H1 (cell line): ENCODE data around the gene SMIM15. TPM values are rescaled to one million over a fixed set of nuclear protein-coding genes. Genes with fewer than 3 reads are reported as not detected.

Experiments used
- CTCF ChIA-PET: fragments of 300-600 bp; sonication (Branson Sonifier 250); formaldehyde crosslinking; loops from one replicate; lab custom pipeline; 2021; ENCODE audit not compliant: partially characterized antibody; lab: Charles Lee
- POLR2A ChIA-PET: fragments of 300-600 bp; sonication (Branson Sonifier 250); formaldehyde crosslinking; loops from one replicate; lab custom pipeline; 2021; ENCODE audit warnings: inconsistent platforms; ENCODE audit not compliant: partially characterized antibody; lab: Charles Lee
- DNase-seq, 2 experiments: peaks; one replicate each; pipeline versions ENCODE4 v3.0.0 to v3.0.0-alpha.2; 2010 to 2022; ENCODE audit warnings: low spot score in 2 of 2, low read depth in 1 of 2, mixed read lengths in 1 of 2
- FAIRE-seq: peaks from 2 replicates; lab custom pipeline; 2011; peaks lifted over from hg19 to GRCh38; lab: Jason Lieb, UNC
- H2AFZ ChIP-seq: 2 replicates; pipeline ENCODE4 v1.8.1; 2012; ENCODE audit warnings: low read length, inconsistent platforms
- H2AK5ac ChIP-seq: 2 replicates; pipeline ENCODE4 v1.6.1; 2013; ENCODE audit warnings: low read depth, low read length
- H2BK120ac ChIP-seq: replicated peaks from 2 replicates; pipeline ENCODE3; 2013; ENCODE audit warnings: low read depth, low read length, inconsistent platforms
- H2BK12ac ChIP-seq: 2 replicates; pipeline ENCODE4 v1.6.1; 2013; ENCODE audit warnings: low read depth, low read length
- H2BK15ac ChIP-seq: 2 replicates; pipeline ENCODE4 v1.6.1; 2013; ENCODE audit warnings: low read length
- H2BK20ac ChIP-seq: 2 replicates; pipeline ENCODE4 v1.6.1; 2013; ENCODE audit warnings: low read length
- H2BK5ac ChIP-seq: 2 replicates; pipeline ENCODE4 v1.6.1; 2013; ENCODE audit warnings: low read depth, low read length
- H3K14ac ChIP-seq: 2 replicates; pipeline ENCODE4 v1.6.1; 2013; ENCODE audit warnings: inconsistent platforms; ENCODE audit not compliant: insufficient read length
- H3K18ac ChIP-seq: 2 replicates; pipeline ENCODE4 v1.6.1; 2013; ENCODE audit warnings: low read length; ENCODE audit errors: extremely low read depth
- H3K23ac ChIP-seq: 2 replicates; pipeline ENCODE4 v1.6.1; 2013; ENCODE audit warnings: inconsistent platforms; ENCODE audit not compliant: insufficient read length
- H3K23me2 ChIP-seq: 2 replicates; pipeline ENCODE4 v1.6.1; 2013; ENCODE audit warnings: low read depth, low read length
- H3K27ac ChIP-seq: 2 replicates; pipeline ENCODE4 v1.6.1; 2011; ENCODE audit warnings: low read depth, low read length, inconsistent platforms
- H3K27me3 ChIP-seq, 4 experiments: replicated peaks in 1 of 4; 1 replicate in 1 of 4; 2 replicates in 3 of 4; pipeline versions ENCODE4 v1.6.1 to v1.8.1; 2011 to 2013; ENCODE audit warnings: low read length in 3 of 4, mild to moderate bottlenecking in 3 of 4, inconsistent platforms in 2 of 4, mixed read lengths in 2 of 4, moderate library complexity in 1 of 4; ENCODE audit not compliant: control insufficient read depth in 3 of 4, insufficient read depth in 3 of 4; ENCODE audit errors: extremely low read depth in 1 of 4
- H3K36me3 ChIP-seq, 4 experiments: 2 replicates each; pipeline versions ENCODE4 v1.6.1 to v1.8.1; 2011 to 2013; ENCODE audit warnings: mild to moderate bottlenecking in 4 of 4, low read length in 3 of 4, moderate library complexity in 2 of 4, control low read depth in 1 of 4, inconsistent platforms in 1 of 4; ENCODE audit not compliant: insufficient read depth in 4 of 4, control insufficient read depth in 2 of 4
- H3K4ac ChIP-seq: replicated peaks from 2 replicates; pipeline ENCODE3; 2013; ENCODE audit warnings: low read length, low read depth, mixed read lengths, inconsistent platforms; ENCODE audit not compliant: insufficient read length
- H3K4me1 ChIP-seq, 4 experiments: replicated peaks in 1 of 4; 1 replicate in 1 of 4; 2 replicates in 3 of 4; pipeline versions ENCODE4 v1.6.1 to v1.8.1; 2011 to 2013; ENCODE audit warnings: low read length in 3 of 4, inconsistent platforms in 2 of 4, mixed read lengths in 1 of 4; ENCODE audit not compliant: insufficient read depth in 4 of 4, control insufficient read depth in 3 of 4
- H3K4me2 ChIP-seq, 2 experiments: 2 replicates each; pipeline versions ENCODE4 v1.6.1 to v1.8.1; 2011 to 2013; ENCODE audit warnings: low read depth in 2 of 2, low read length in 2 of 2, control low read depth in 1 of 2, inconsistent platforms in 1 of 2, mild to moderate bottlenecking in 1 of 2; ENCODE audit not compliant: insufficient read depth in 1 of 2
- H3K4me3 ChIP-seq, 4 experiments: fragments of 200-600, 300-600 bp in 1 of 4; sonication (generic), shearing (Covaris generic), sonication (Bioruptor Twin) in 1 of 4; 2 replicates each; pipeline versions ENCODE4 v1.5.1 to v1.8.1; 2011 to 2016; ENCODE audit warnings: low read length in 4 of 4, low read depth in 3 of 4, control low read depth in 2 of 4, inconsistent platforms in 2 of 4, mild to moderate bottlenecking in 2 of 4, mixed read lengths in 1 of 4, moderate library complexity in 1 of 4; ENCODE audit not compliant: insufficient read depth in 2 of 4; ENCODE audit errors: extremely low read depth in 1 of 4
- H3K56ac ChIP-seq: replicated peaks from 2 replicates; pipeline ENCODE3; 2013; ENCODE audit warnings: low read depth, mild to moderate bottlenecking, mixed read lengths, low read length, inconsistent platforms; ENCODE audit not compliant: insufficient read length
- H3K79me1 ChIP-seq: 2 replicates; pipeline ENCODE4 v1.6.1; 2013; ENCODE audit warnings: low read depth, low read length, control low read depth
- H3K79me2 ChIP-seq, 2 experiments: 2 replicates each; pipeline versions ENCODE4 v1.6.1 to v1.8.1; 2012 to 2013; ENCODE audit warnings: low read length in 2 of 2, mild to moderate bottlenecking in 2 of 2, inconsistent platforms in 1 of 2; ENCODE audit not compliant: insufficient read depth in 2 of 2, control insufficient read depth in 1 of 2
- H3K9ac ChIP-seq, 4 experiments: replicated peaks in 1 of 4; 1 replicate in 1 of 4; 2 replicates in 3 of 4; pipeline versions ENCODE4 v1.6.1 to v1.8.1; 2011 to 2013; ENCODE audit warnings: low read depth in 3 of 4, low read length in 3 of 4, control low read depth in 2 of 4, mild to moderate bottlenecking in 2 of 4, moderate library complexity in 2 of 4, inconsistent platforms in 1 of 4; ENCODE audit errors: extremely low read depth in 1 of 4
- H3K9me3 ChIP-seq, 2 experiments: 2 replicates each; pipeline versions ENCODE4 v1.6.1 to v1.8.1; 2012 to 2013; ENCODE audit warnings: mild to moderate bottlenecking in 2 of 2, moderate library complexity in 2 of 2, control low read depth in 1 of 2, inconsistent platforms in 1 of 2, low read depth in 1 of 2, low read length in 1 of 2, mixed read lengths in 1 of 2; ENCODE audit not compliant: insufficient read depth in 2 of 2
- H4K20me1 ChIP-seq, 2 experiments: replicated peaks in 1 of 2; 2 replicates each; pipeline versions ENCODE3 to v1.8.1; 2011 to 2013; ENCODE audit warnings: inconsistent platforms in 2 of 2, low read length in 2 of 2, mild to moderate bottlenecking in 1 of 2; ENCODE audit not compliant: insufficient read depth in 2 of 2, control insufficient read depth in 1 of 2
- H4K5ac ChIP-seq: 2 replicates; pipeline ENCODE4 v1.6.1; 2013; ENCODE audit warnings: low read length, low read depth, mixed read lengths, inconsistent platforms; ENCODE audit not compliant: insufficient read length
- H4K8ac ChIP-seq: 2 replicates; pipeline ENCODE4 v1.8.0; 2013; ENCODE audit warnings: mild to moderate bottlenecking, moderate library complexity, low read length, inconsistent platforms; ENCODE audit not compliant: insufficient read depth; ENCODE audit errors: extremely low read depth
- H4K91ac ChIP-seq: replicated peaks from 2 replicates; pipeline ENCODE3; 2013; ENCODE audit warnings: low read length, mixed read lengths, inconsistent platforms; ENCODE audit not compliant: insufficient read length
- ATF3 ChIP-seq: IDR thresholded peaks from 2 replicates; pipeline ENCODE4 v1.6.1; 2011; ENCODE audit warnings: low read depth, mild to moderate bottlenecking, low read length; ENCODE audit not compliant: insufficient read depth
- CEBPB ChIP-seq: IDR thresholded peaks from 2 replicates; pipeline ENCODE4 v1.6.1; 2012; ENCODE audit warnings: low read depth, low read length
- CHD1 ChIP-seq: IDR thresholded peaks from 2 replicates; pipeline ENCODE4 v1.6.1; 2012; ENCODE audit warnings: low read depth, low read length, improper control_type of control experiment
- POLR2A ChIP-seq, 2 experiments: IDR thresholded peaks; 1 replicate in 1 of 2; 2 replicates in 1 of 2; pipeline ENCODE4 v1.6.1; 2011; ENCODE audit warnings: low read depth in 2 of 2, low read length in 2 of 2, mild to moderate bottlenecking in 2 of 2; ENCODE audit errors: control extremely low read depth in 1 of 2
- POU5F1 ChIP-seq: IDR thresholded peaks from 2 replicates; pipeline ENCODE4 v1.6.1; 2011; ENCODE audit warnings: low read depth, mild to moderate bottlenecking, low read length, moderate library complexity
- WGBS, 2 experiments: shearing (Covaris generic) in 1 of 2; methylation state at CpG; one replicate each; pipeline versions ENCODE4 v1.1.6 to v1.1.7; 2013 to 2015; ENCODE audit warnings: low lambda C conversion rate in 2 of 2, mixed read lengths in 2 of 2, inconsistent platforms in 1 of 2, low coverage in 1 of 2, missing lambda C conversion rate in 1 of 2; ENCODE audit not compliant: insufficient replicate concordance in 2 of 2, insufficient coverage in 1 of 2, insufficient read length in 1 of 2; ENCODE audit errors: extremely low coverage in 1 of 2, missing lambda C conversion rate in 1 of 2; 5-methylcytosine and 5-hydroxymethylcytosine counted together
- polyA plus RNA-seq, 7 experiments: library from polyadenylated mRNA; depleted of rRNA in 3 of 7; stranded (reverse) in 5 of 7; unstranded in 2 of 7; fragments of >200 nt in 5 of 7; fragments of 200-250 nt in 2 of 7; gene quantifications; 1 replicate in 5 of 7; 2 replicates in 1 of 7; 4 replicates in 1 of 7; pipeline versions ENCODE4 v1.2.1 to v1.2.3, GENCODE V29; 2011 to 2013; ENCODE audit warnings: missing spikeins in 2 of 7, mixed read lengths in 2 of 7
- total RNA-seq: library from RNA; stranded (reverse); fragmentation: NEBNext Ultra II Directional; extraction: Animal tissue kit (Norgen Biotek cat#: 25700); gene quantifications from 2 replicates; pipeline ENCODE4 v1.2.1, GENCODE V29; 2021

Gene SMIM15
- total and polyA plus RNA-seq, 2 of the 8 experiments (the other 6 are each of a cell fraction or from before 2014, with no cell fraction given) = 17.6 to 53.1 TPM

- Histone ChIP-seq H3K23ac (no peak overlapping the region), H3K36me3 (no peaks in the 10 kb centered on the region), H3K18ac (no peak overlapping the region), H3K9me3 (no peaks in the 10 kb centered on the region), H3K9ac (no peak overlapping the region), H3K23me2 (no peaks in the 10 kb centered on the region), H2BK20ac (no peak overlapping the region), H3K79me2 (no peaks in the 10 kb centered on the region), H3K56ac (no peak overlapping the region), H4K91ac (no peak overlapping the region), H3K14ac (no peak overlapping the region), H2AFZ (no peak overlapping the region), H3K27ac (no peak overlapping the region), H2BK12ac (no peak overlapping the region), H2AK5ac (no peak overlapping the region), H3K79me1 (no peaks in the 10 kb centered on the region; the same call in 1 of the 2 replicates), H2BK120ac (no peak overlapping the region), H3K4me3 (no peak overlapping the region), H3K27me3 (no peaks in the 10 kb centered on the region), H3K4me2 (no peak overlapping the region), H4K5ac (no peak overlapping the region), H4K20me1 (no peaks in the 10 kb centered on the region), H3K4ac (no peak overlapping the region), H2BK5ac (no peak overlapping the region), H3K4me1 (no peaks in the 10 kb centered on the region), H2BK15ac (no peak overlapping the region), H4K8ac (no peak overlapping the region)
- ChIA-PET CTCF (no interaction called here), POLR2A (no interaction called here)
- DNase-seq (no peak), FAIRE-seq (no peak)
- TF ChIP-seq POU5F1 = no peak
- TF ChIP-seq CHD1 = no peak
- TF ChIP-seq POLR2A (IDR thresholded peaks at IDR 0.05; ENCODE audit: control extremely low read depth in 1 of 2, low read depth in 2 of 2, low read length in 2 of 2) = no peak
- TF ChIP-seq ATF3 = no peak
- TF ChIP-seq CEBPB = no peak
- 94% methylated on average over 1 of the region's 1 CpG; no CpG with 5 or more reads in 1 of the 2 experiments for WGBS, 2 experiments
Observed at GRCh38 chr5:61119066-61119465, 43.2 kb downstream of the SMIM15 start.
